Mesenchymal stem cell (in vitro differentiated cells and primary cell): ENCODE results near the gene RAPGEFL1. TPM values are rescaled to one million over a fixed set of nuclear protein-coding genes. Genes with fewer than 3 reads are reported as not detected.

ENCODE experiments used
- small RNA-seq: library from polyadenylated mRNA; stranded (forward); fragments of <200 nt; extraction: miRNeasy Mini kit (QIAGEN cat#:217004); gene quantifications from one replicate; pipeline ENCODE3, GENCODE V24; 2013; ENCODE audit warnings: low read depth

Gene RAPGEFL1

Small RNA genes within 50 kb of the gene (small RNA-seq; reads per million reads assigned to genes)
- gene MIR6867: not detected
